H1 (cell line): ENCODE results near the gene PARD3. TPM values are rescaled to one million over a fixed set of nuclear protein-coding genes. Genes with fewer than 3 reads are reported as not detected.

Experiments used
- CTCF ChIA-PET: fragments of 300-600 bp; sonication (Branson Sonifier 250); formaldehyde crosslinking; loops from one replicate; lab custom pipeline; 2021; ENCODE audit not compliant: partially characterized antibody; lab: Charles Lee
- POLR2A ChIA-PET: fragments of 300-600 bp; sonication (Branson Sonifier 250); formaldehyde crosslinking; loops from one replicate; lab custom pipeline; 2021; ENCODE audit warnings: inconsistent platforms; ENCODE audit not compliant: partially characterized antibody; lab: Charles Lee
- DNase-seq, 2 experiments: peaks; one replicate each; pipeline versions ENCODE4 v3.0.0 to v3.0.0-alpha.2; 2010 to 2022; ENCODE audit warnings: low spot score in 2 of 2, low read depth in 1 of 2, mixed read lengths in 1 of 2
- FAIRE-seq: peaks from 2 replicates; lab custom pipeline; 2011; peaks lifted over from hg19 to GRCh38; lab: Jason Lieb, UNC
- H2AFZ ChIP-seq: 2 replicates; pipeline ENCODE4 v1.8.1; 2012; ENCODE audit warnings: low read length, inconsistent platforms
- H2AK5ac ChIP-seq: 2 replicates; pipeline ENCODE4 v1.6.1; 2013; ENCODE audit warnings: low read depth, low read length
- H2BK120ac ChIP-seq: replicated peaks from 2 replicates; pipeline ENCODE3; 2013; ENCODE audit warnings: low read depth, low read length, inconsistent platforms
- H2BK12ac ChIP-seq: 2 replicates; pipeline ENCODE4 v1.6.1; 2013; ENCODE audit warnings: low read depth, low read length
- H2BK15ac ChIP-seq: 2 replicates; pipeline ENCODE4 v1.6.1; 2013; ENCODE audit warnings: low read length
- H2BK20ac ChIP-seq: 2 replicates; pipeline ENCODE4 v1.6.1; 2013; ENCODE audit warnings: low read length
- H2BK5ac ChIP-seq: 2 replicates; pipeline ENCODE4 v1.6.1; 2013; ENCODE audit warnings: low read depth, low read length
- H3K14ac ChIP-seq: 2 replicates; pipeline ENCODE4 v1.6.1; 2013; ENCODE audit warnings: inconsistent platforms; ENCODE audit not compliant: insufficient read length
- H3K18ac ChIP-seq: 2 replicates; pipeline ENCODE4 v1.6.1; 2013; ENCODE audit warnings: low read length; ENCODE audit errors: extremely low read depth
- H3K23ac ChIP-seq: 2 replicates; pipeline ENCODE4 v1.6.1; 2013; ENCODE audit warnings: inconsistent platforms; ENCODE audit not compliant: insufficient read length
- H3K23me2 ChIP-seq: 2 replicates; pipeline ENCODE4 v1.6.1; 2013; ENCODE audit warnings: low read depth, low read length
- H3K27ac ChIP-seq: 2 replicates; pipeline ENCODE4 v1.6.1; 2011; ENCODE audit warnings: low read depth, low read length, inconsistent platforms
- H3K27me3 ChIP-seq, 4 experiments: replicated peaks in 1 of 4; 1 replicate in 1 of 4; 2 replicates in 3 of 4; pipeline versions ENCODE4 v1.6.1 to v1.8.1; 2011 to 2013; ENCODE audit warnings: low read length in 3 of 4, mild to moderate bottlenecking in 3 of 4, inconsistent platforms in 2 of 4, mixed read lengths in 2 of 4, moderate library complexity in 1 of 4; ENCODE audit not compliant: control insufficient read depth in 3 of 4, insufficient read depth in 3 of 4; ENCODE audit errors: extremely low read depth in 1 of 4
- H3K36me3 ChIP-seq, 4 experiments: 2 replicates each; pipeline versions ENCODE4 v1.6.1 to v1.8.1; 2011 to 2013; ENCODE audit warnings: mild to moderate bottlenecking in 4 of 4, low read length in 3 of 4, moderate library complexity in 2 of 4, control low read depth in 1 of 4, inconsistent platforms in 1 of 4; ENCODE audit not compliant: insufficient read depth in 4 of 4, control insufficient read depth in 2 of 4
- H3K4ac ChIP-seq: replicated peaks from 2 replicates; pipeline ENCODE3; 2013; ENCODE audit warnings: low read length, low read depth, mixed read lengths, inconsistent platforms; ENCODE audit not compliant: insufficient read length
- H3K4me1 ChIP-seq, 4 experiments: replicated peaks in 1 of 4; 1 replicate in 1 of 4; 2 replicates in 3 of 4; pipeline versions ENCODE4 v1.6.1 to v1.8.1; 2011 to 2013; ENCODE audit warnings: low read length in 3 of 4, inconsistent platforms in 2 of 4, mixed read lengths in 1 of 4; ENCODE audit not compliant: insufficient read depth in 4 of 4, control insufficient read depth in 3 of 4
- H3K4me2 ChIP-seq, 2 experiments: 2 replicates each; pipeline versions ENCODE4 v1.6.1 to v1.8.1; 2011 to 2013; ENCODE audit warnings: low read depth in 2 of 2, low read length in 2 of 2, control low read depth in 1 of 2, inconsistent platforms in 1 of 2, mild to moderate bottlenecking in 1 of 2; ENCODE audit not compliant: insufficient read depth in 1 of 2
- H3K4me3 ChIP-seq, 4 experiments: fragments of 200-600, 300-600 bp in 1 of 4; sonication (generic), shearing (Covaris generic), sonication (Bioruptor Twin) in 1 of 4; 2 replicates each; pipeline versions ENCODE4 v1.5.1 to v1.8.1; 2011 to 2016; ENCODE audit warnings: low read length in 4 of 4, low read depth in 3 of 4, control low read depth in 2 of 4, inconsistent platforms in 2 of 4, mild to moderate bottlenecking in 2 of 4, mixed read lengths in 1 of 4, moderate library complexity in 1 of 4; ENCODE audit not compliant: insufficient read depth in 2 of 4; ENCODE audit errors: extremely low read depth in 1 of 4
- H3K56ac ChIP-seq: replicated peaks from 2 replicates; pipeline ENCODE3; 2013; ENCODE audit warnings: low read depth, mild to moderate bottlenecking, mixed read lengths, low read length, inconsistent platforms; ENCODE audit not compliant: insufficient read length
- H3K79me1 ChIP-seq: 2 replicates; pipeline ENCODE4 v1.6.1; 2013; ENCODE audit warnings: low read depth, low read length, control low read depth
- H3K79me2 ChIP-seq, 2 experiments: 2 replicates each; pipeline versions ENCODE4 v1.6.1 to v1.8.1; 2012 to 2013; ENCODE audit warnings: low read length in 2 of 2, mild to moderate bottlenecking in 2 of 2, inconsistent platforms in 1 of 2; ENCODE audit not compliant: insufficient read depth in 2 of 2, control insufficient read depth in 1 of 2
- H3K9ac ChIP-seq, 4 experiments: replicated peaks in 1 of 4; 1 replicate in 1 of 4; 2 replicates in 3 of 4; pipeline versions ENCODE4 v1.6.1 to v1.8.1; 2011 to 2013; ENCODE audit warnings: low read depth in 3 of 4, low read length in 3 of 4, control low read depth in 2 of 4, mild to moderate bottlenecking in 2 of 4, moderate library complexity in 2 of 4, inconsistent platforms in 1 of 4; ENCODE audit errors: extremely low read depth in 1 of 4
- H3K9me3 ChIP-seq, 2 experiments: 2 replicates each; pipeline versions ENCODE4 v1.6.1 to v1.8.1; 2012 to 2013; ENCODE audit warnings: mild to moderate bottlenecking in 2 of 2, moderate library complexity in 2 of 2, control low read depth in 1 of 2, inconsistent platforms in 1 of 2, low read depth in 1 of 2, low read length in 1 of 2, mixed read lengths in 1 of 2; ENCODE audit not compliant: insufficient read depth in 2 of 2
- H4K20me1 ChIP-seq, 2 experiments: replicated peaks in 1 of 2; 2 replicates each; pipeline versions ENCODE3 to v1.8.1; 2011 to 2013; ENCODE audit warnings: inconsistent platforms in 2 of 2, low read length in 2 of 2, mild to moderate bottlenecking in 1 of 2; ENCODE audit not compliant: insufficient read depth in 2 of 2, control insufficient read depth in 1 of 2
- H4K5ac ChIP-seq: 2 replicates; pipeline ENCODE4 v1.6.1; 2013; ENCODE audit warnings: low read length, low read depth, mixed read lengths, inconsistent platforms; ENCODE audit not compliant: insufficient read length
- H4K8ac ChIP-seq: 2 replicates; pipeline ENCODE4 v1.8.0; 2013; ENCODE audit warnings: mild to moderate bottlenecking, moderate library complexity, low read length, inconsistent platforms; ENCODE audit not compliant: insufficient read depth; ENCODE audit errors: extremely low read depth
- H4K91ac ChIP-seq: replicated peaks from 2 replicates; pipeline ENCODE3; 2013; ENCODE audit warnings: low read length, mixed read lengths, inconsistent platforms; ENCODE audit not compliant: insufficient read length
- BACH1 ChIP-seq: IDR thresholded peaks from 2 replicates; pipeline ENCODE4 v1.6.1; 2012; ENCODE audit warnings: low read length, improper control_type of control experiment
- BRCA1 ChIP-seq: IDR thresholded peaks from 2 replicates; pipeline ENCODE4 v1.6.1; 2012; ENCODE audit warnings: low read depth, low read length, improper control_type of control experiment
- CBX5 ChIP-seq: fragments of 300-800, 300-1000 bp; sonication (generic); IDR thresholded peaks from 2 replicates; pipeline ENCODE4 v1.7.1; 2016; ENCODE audit warnings: antibody characterized with exemption, low read length, low read depth
- HDAC2 ChIP-seq, 2 experiments: fragments of 300-600 bp in 1 of 2; sonication (generic) in 1 of 2; IDR thresholded peaks; 2 replicates each; pipeline ENCODE4 v1.6.1; 2011 to 2012; ENCODE audit warnings: low read depth in 2 of 2, low read length in 2 of 2, mild to moderate bottlenecking in 2 of 2, moderate library complexity in 2 of 2, borderline replicate concordance in 1 of 2, inconsistent platforms in 1 of 2
- NANOG ChIP-seq: IDR thresholded peaks from 2 replicates; pipeline ENCODE4 v1.6.1; 2011; ENCODE audit warnings: low read length, low read depth, mild to moderate bottlenecking, inconsistent platforms; ENCODE audit not compliant: insufficient read depth, poor library complexity, severe bottlenecking
- NRF1 ChIP-seq: IDR thresholded peaks from 2 replicates; pipeline ENCODE4 v1.6.1; 2011; ENCODE audit warnings: mild to moderate bottlenecking, low read depth, low read length, improper control_type of control experiment
- POLR2A ChIP-seq, 2 experiments: IDR thresholded peaks; 1 replicate in 1 of 2; 2 replicates in 1 of 2; pipeline ENCODE4 v1.6.1; 2011; ENCODE audit warnings: low read depth in 2 of 2, low read length in 2 of 2, mild to moderate bottlenecking in 2 of 2; ENCODE audit errors: control extremely low read depth in 1 of 2
- RAD21 ChIP-seq, 2 experiments: IDR thresholded peaks in 1 of 2; conservative IDR thresholded peaks in 1 of 2; 2 replicates each; pipeline ENCODE4 v1.6.1; 2011; ENCODE audit warnings: low read depth in 2 of 2, low read length in 2 of 2, improper control_type of control experiment in 1 of 2, inconsistent platforms in 1 of 2, mild to moderate bottlenecking in 1 of 2, moderate library complexity in 1 of 2
- RBBP5 ChIP-seq: IDR thresholded peaks from 2 replicates; pipeline ENCODE4 v1.7.1; 2012; ENCODE audit warnings: low read depth, mild to moderate bottlenecking, inconsistent platforms, low read length, moderate library complexity, borderline replicate concordance
- SP4 ChIP-seq: IDR thresholded peaks from 2 replicates; pipeline ENCODE4 v1.6.1; 2012; ENCODE audit warnings: low read length, inconsistent platforms
- SUZ12 ChIP-seq: fragments of 200-600 bp; sonication (generic); IDR thresholded peaks from 2 replicates; pipeline ENCODE4 v1.6.1; 2012; ENCODE audit warnings: mild to moderate bottlenecking, inconsistent platforms, low read length, moderate library complexity, mixed read lengths
- TCF12 ChIP-seq: IDR thresholded peaks from 2 replicates; pipeline ENCODE4 v1.6.1; 2011; ENCODE audit warnings: low read depth, mild to moderate bottlenecking, low read length
- YY1 ChIP-seq: IDR thresholded peaks from 2 replicates; pipeline ENCODE4 v1.6.1; 2011; ENCODE audit warnings: low read depth, mild to moderate bottlenecking, low read length
- WGBS, 2 experiments: shearing (Covaris generic) in 1 of 2; methylation state at CpG; one replicate each; pipeline versions ENCODE4 v1.1.6 to v1.1.7; 2013 to 2015; ENCODE audit warnings: low lambda C conversion rate in 2 of 2, mixed read lengths in 2 of 2, inconsistent platforms in 1 of 2, low coverage in 1 of 2, missing lambda C conversion rate in 1 of 2; ENCODE audit not compliant: insufficient replicate concordance in 2 of 2, insufficient coverage in 1 of 2, insufficient read length in 1 of 2; ENCODE audit errors: extremely low coverage in 1 of 2, missing lambda C conversion rate in 1 of 2; 5-methylcytosine and 5-hydroxymethylcytosine counted together
- polyA plus RNA-seq, 7 experiments: library from polyadenylated mRNA; depleted of rRNA in 3 of 7; stranded (reverse) in 5 of 7; unstranded in 2 of 7; fragments of >200 nt in 5 of 7; fragments of 200-250 nt in 2 of 7; gene quantifications; 1 replicate in 5 of 7; 2 replicates in 1 of 7; 4 replicates in 1 of 7; pipeline versions ENCODE4 v1.2.1 to v1.2.3, GENCODE V29; 2011 to 2013; ENCODE audit warnings: missing spikeins in 2 of 7, mixed read lengths in 2 of 7
- total RNA-seq: library from RNA; stranded (reverse); fragmentation: NEBNext Ultra II Directional; extraction: Animal tissue kit (Norgen Biotek cat#: 25700); gene quantifications from 2 replicates; pipeline ENCODE4 v1.2.1, GENCODE V29; 2021
- TF ChIP-seq, protein P1 (sequence below): IDR thresholded peaks from 2 replicates; pipeline ENCODE4 v1.6.1; 2011; ENCODE audit warnings: low read length, improper control_type of control experiment

Gene PARD3
- total and polyA plus RNA-seq, 2 of the 8 experiments (the other 6 are each of a cell fraction or from before 2014, with no cell fraction given), result 19.7 to 49.1 TPM

DNA sequence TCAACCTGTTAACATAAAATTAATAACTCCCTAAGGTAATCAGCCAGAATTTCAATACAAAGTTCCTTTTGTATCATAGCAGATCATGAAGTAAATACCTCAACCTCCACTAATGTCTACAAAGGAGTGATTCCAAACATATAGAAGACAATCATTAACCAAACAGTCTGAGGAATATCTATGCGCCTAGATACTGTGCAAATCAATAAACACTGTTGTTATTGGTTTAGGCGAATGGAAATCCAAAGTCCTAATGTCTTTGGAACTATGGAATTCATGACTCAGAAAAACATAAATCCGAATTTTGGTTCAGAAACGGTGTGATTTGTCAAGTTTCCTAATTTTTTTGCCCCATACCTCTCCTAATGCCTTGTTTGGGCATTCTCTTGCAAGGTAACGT is 469.7 kb downstream of the PARD3 start:
- Histone ChIP-seq H3K27me3 (no peaks in the 10 kb centered on the region), H3K36me3 (0 out of 8 replicates have a peak, but pooled peaks cover 0 to 3% (median 0%) of the 10 kb centered on the region in 4 experiments), H2BK15ac (no peak overlapping the region), H3K9ac (no peak overlapping the region), H3K4me2 (no peak overlapping the region), H3K14ac (no peak overlapping the region), H2BK120ac (no peak overlapping the region), H3K18ac (no peak overlapping the region), H4K5ac (no peak overlapping the region), H2AFZ (no peak overlapping the region), H3K79me1 (no peaks in the 10 kb centered on the region), H4K20me1 (no peaks in the 10 kb centered on the region), H2BK20ac (no peak overlapping the region), H3K9me3 (no peaks in the 10 kb centered on the region), H3K4me3 (no peak overlapping the region), H3K4me1 (no peaks in the 10 kb centered on the region; a peak in 1 of 7 replicates), H3K79me2 (no peaks in the 10 kb centered on the region), H3K4ac (no peak overlapping the region), H4K91ac (no peak overlapping the region), H3K23me2 (no peaks in the 10 kb centered on the region), H2AK5ac (no peak overlapping the region), H3K23ac (no peak overlapping the region), H2BK12ac (no peak overlapping the region), H2BK5ac (no peak overlapping the region), H3K56ac (no peak overlapping the region), H4K8ac (no peak overlapping the region), H3K27ac (no peak overlapping the region)
- no peak for FAIRE-seq
- POLR2A ChIA-PET, result no interaction called here
- WGBS, 2 experiments, result 82% methylated on average over 5 of the region's 5 CpGs; no CpG with 5 or more reads in 1 of the 2 experiments
- CTCF ChIA-PET, result interaction anchor here (0.7 kb wide), 1 partner anchor 274 kb away, joined by 3 read pairs; no protein-coding TSS in a partner anchor
- no peak for DNase-seq
- no peak for TF ChIP-seq YY1
- no peak for TF ChIP-seq BRCA1
- TF ChIP-seq SUZ12, result no peak
- TF ChIP-seq, protein P1, sequence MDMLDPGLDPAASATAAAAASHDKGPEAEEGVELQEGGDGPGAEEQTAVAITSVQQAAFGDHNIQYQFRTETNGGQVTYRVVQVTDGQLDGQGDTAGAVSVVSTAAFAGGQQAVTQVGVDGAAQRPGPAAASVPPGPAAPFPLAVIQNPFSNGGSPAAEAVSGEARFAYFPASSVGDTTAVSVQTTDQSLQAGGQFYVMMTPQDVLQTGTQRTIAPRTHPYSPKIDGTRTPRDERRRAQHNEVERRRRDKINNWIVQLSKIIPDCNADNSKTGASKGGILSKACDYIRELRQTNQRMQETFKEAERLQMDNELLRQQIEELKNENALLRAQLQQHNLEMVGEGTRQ, result no peak
- TF ChIP-seq SP4, result no peak
- no peak for TF ChIP-seq RBBP5
- no peak for TF ChIP-seq BACH1
- no peak for TF ChIP-seq POLR2A (IDR thresholded peaks at IDR 0.05; ENCODE audit: control extremely low read depth in 1 of 2, low read depth in 2 of 2, low read length in 2 of 2)
- no peak for TF ChIP-seq RAD21 (IDR thresholded peaks at IDR 0.05 in 1 of 2, conservative IDR thresholded peaks at IDR 0.05 in 1 of 2; ENCODE audit: low read depth in 2 of 2, low read length in 2 of 2)
- TF ChIP-seq HDAC2 (IDR thresholded peaks at IDR 0.05; ENCODE audit: borderline replicate concordance in 1 of 2, low read depth in 2 of 2, low read length in 2 of 2), result no peak
- no peak for TF ChIP-seq NANOG
- no peak for TF ChIP-seq NRF1
- TF ChIP-seq TCF12, result no peak
- TF ChIP-seq CBX5, result no peak
